IPS-11a (cell line): ENCODE results near the gene PHF1.
A peak's percentile ranks its signal among the peaks of the same experiment; 100 is the strongest.
"Not testable (repeated sequence)": the region's sequence is repeated elsewhere in the genome, so short reads cannot be mapped to it uniquely, and the experiment has no call there.

Source experiments
- H3K4me3 ChIP-seq: one replicate; pipeline ENCODE4 v1.5.1; 2013; ENCODE audit warnings: low read depth, low read length, control low read depth

The PHF1 gene

DNA sequence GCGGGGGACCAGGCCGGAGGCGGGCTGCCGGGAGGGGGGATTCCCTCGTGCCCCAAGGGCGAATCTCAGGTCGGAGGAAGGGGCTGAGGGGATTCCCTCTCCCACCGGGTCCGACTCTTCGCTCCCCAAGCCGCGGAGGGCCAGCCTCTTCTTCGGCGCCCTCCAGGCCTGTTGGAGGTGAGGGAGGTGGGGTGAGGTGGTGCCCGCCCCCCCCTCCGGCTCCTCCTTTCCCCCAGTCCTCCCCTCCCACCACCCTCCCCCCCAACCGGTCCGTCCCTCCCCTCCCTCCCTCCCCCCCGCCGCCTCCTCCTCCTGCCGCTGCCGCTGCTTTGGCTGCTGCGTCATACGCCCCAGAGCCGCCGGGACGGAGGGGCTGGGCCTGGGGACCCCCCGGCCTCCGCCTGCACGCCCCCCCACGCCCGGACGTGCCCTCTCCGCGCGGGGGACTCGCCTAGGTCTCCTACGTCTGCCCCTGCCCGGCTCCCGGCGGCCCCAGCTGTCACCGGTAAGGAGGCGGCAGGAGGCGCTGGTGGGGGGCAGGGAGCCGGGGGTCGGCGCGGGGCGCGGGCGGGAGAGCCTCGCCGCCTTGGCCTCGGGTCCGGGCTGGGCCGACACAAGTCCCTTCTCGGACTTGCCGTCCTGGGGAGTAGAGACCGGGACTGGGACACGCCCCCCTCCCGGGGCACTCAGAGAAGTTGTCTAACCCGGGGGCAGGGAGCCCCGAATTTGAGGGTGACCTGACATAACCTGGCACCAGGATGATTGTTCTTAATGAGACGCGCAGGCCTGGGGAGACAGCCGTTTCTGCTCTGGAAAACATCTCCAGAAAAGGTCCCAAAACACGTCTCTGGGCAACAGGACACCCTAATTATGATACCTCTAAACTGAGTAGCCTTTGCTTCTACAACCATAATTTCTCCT lies at the start of gene PHF1:
Gene PHF1, plus strand, starts transcription at position 304 of the 921 bp plus-strand sequence. CDS start 1,250 bp downstream, outside the sequence.
- peak within 1 kb of the TSS; percentile 65 for H3K4me3 ChIP-seq

DNA sequence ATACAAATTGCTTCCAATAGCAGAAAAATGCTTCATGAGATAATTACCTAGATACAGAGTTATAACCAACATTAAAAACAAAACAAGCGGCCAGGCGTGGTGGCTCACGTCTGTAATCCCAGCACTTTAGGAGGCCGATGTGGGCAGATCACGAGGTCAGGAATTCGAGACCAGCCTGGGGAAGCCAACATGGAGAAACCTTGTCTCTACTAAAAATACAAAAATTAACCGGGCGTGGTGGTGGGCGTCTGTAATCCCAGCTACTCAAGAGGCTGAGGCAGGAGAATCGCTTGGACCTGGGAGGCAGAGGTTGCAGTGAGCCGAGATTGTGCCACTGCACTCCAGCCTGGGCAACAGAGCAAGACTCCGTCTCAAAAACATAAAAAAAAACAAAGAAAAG lies 47.3 kb upstream of the PHF1 start:
- not testable (repeated sequence) for H3K4me3 ChIP-seq

DNA sequence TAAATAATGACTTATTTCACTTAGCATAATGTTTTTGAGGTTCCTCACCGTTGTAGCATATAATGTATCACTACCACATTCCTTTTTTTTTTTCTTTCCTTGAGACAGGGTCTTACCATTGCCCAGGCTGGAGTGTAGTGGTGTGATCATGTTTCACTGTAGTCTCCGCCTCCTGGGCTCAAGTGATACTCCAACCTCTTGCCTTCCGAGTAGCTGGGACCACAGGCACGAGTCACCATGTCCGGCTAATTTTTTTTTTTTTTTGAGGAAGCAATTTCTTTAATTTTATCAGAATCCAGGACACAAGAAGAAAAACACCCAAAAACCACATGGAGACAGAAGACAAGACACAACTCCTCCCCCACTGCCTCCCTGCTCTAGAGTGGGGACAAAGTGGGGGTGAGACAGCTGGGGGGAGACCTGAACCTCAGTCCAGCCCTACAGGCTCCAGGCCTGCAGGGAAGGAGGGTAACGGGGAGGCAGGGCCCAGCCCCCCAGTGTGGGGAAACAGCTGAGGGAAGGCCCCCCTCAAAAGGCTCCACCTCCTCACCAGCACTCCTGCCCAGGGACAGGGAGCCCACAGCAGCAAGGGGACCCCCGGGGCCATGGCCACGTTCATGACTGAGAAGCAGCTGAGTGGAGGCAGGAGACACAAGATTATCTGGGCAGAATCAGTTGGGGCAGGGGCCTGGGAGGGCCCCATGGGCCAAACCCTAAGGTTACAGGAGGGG lies 46.2 kb upstream of the PHF1 start:
- H3K4me3 ChIP-seq = not testable (repeated sequence)

DNA sequence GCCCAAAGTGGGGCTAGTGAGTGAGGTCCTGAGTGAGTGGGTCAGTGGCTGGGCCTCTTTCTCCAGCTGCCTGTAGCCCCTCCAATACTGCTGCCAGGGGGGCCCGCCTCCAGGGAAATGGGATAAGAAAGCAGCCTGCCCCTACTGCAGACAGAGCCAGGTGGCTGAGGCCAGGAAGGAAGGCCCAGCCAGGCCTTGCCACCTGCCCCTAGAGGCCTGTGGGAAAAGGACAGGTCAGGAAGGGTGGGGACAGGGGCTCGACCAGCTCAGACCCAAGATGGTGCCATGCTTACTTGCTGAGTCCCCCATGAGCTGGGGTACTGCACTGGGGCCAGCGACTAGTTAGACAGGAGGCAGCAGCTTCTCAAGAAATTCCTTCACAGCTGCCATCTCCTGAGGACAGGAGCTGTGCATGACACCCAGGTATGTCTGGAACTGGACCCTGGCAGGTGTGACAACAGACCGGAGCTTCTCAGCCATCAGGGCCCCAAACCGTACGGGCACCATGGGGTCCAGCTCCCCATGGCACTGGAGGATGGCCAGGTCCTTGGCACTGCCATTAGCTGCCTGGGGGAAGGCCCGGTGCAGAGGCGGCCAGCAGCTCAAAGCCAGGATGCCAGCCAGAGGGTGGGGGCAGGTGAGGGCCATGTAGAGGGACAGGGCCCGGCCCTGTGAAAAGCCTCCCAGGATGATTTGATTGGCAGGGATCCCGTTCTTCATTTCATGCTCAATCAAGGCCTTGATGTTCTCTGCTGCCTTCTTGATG lies 45.4 kb upstream of the PHF1 start:
- H3K4me3 ChIP-seq = not testable (repeated sequence)

DNA sequence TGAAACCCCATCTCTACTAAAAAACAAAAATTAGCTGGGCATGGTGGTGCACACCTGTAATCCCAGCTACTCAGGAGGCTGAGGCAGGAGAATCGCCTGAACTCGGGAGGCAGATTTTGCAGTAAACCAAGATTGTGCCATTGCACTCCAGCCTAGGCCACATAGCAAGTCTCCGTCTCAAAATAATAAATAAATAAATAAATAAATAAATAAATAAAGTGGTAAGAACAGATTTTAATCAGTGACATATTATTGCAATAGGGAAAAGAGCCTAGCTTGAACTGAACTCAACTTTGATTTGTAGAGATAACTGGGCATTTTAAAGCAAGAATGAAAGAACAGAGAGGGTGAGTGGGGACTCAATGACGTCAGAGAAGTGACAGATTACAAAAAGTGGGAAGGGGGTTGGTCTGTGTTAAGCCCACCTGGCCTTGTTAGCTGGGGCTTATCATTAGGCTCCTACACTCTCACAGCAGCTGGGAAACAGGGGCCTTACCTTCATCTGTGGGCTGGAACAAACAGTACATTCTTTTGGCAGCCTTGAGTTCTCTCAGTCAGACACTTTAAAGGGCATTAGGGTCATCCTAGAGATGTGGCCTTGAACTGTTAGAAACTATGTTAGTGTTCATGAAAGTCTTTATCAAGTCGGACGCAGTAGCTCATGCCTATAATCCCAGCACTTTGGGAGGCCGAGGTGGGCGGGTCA lies 43.7 kb upstream of the PHF1 start:
- H3K4me3 ChIP-seq = no peak overlapping the region

DNA sequence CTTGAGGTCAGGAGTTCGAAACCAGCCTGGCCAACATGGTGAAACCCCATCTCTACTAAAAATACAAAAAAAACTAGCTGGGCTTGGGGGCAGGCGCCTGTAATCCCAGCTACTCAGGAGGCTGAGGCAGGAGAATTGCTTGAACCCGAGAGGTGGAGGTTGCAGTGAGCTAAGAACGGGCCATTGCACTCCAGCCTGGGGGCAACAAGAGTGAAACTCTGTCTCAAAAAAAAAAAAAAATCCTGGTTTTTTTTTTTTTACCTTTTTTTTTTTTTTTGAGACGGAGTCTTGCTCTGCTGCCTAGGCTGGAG lies 43.1 kb upstream of the PHF1 start:
- not testable (repeated sequence) for H3K4me3 ChIP-seq

DNA sequence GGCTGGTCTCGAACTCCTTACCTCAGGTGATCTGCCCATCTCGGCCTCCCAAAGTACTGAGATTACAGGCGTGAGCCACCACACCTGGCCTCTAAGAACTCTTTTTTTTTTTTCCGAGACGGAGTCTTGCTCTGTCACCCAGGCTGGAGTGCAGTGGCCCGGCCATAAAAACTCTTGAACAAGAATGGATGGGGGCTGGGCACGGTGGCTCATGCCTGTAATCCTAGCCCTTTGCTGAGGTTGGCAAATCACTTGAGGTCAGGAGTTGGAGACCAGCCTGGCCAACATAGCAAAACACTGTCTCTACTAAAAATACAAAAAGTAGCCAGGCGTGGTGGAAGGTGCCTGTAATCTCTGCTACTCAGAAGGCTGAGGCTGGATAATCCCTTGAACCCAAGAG lies 38.9 kb upstream of the PHF1 start:
- H3K4me3 ChIP-seq = not testable (repeated sequence)

DNA sequence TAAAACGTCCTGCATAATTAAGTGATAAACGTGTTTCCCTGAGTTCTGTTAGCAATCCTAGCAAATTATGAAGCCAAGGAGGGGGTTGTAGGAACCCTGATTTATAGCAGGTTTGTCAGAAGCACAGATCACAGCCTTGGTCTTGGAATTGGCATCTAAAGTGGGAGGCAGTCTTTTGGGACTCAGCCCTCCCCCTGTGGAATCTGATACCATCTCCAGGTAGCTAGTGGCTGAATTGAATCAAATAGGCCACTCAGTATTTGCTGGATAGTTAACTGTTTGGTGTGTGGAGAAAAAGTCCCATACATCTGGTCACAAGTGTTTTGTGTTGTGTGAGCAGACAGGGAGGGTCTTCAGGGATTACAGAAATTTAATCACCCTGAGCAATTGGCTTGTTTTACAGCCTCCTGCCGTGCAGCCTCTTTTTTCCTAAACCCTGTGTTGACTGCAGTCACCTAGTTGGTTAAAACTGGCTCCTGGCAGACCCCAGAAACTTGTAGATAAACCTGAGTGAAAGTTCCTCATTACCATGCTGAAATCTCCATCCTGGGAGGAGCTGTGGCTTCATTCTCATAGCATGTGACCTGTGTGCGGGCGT lies 38.2 kb upstream of the PHF1 start:
- no peak overlapping the region for H3K4me3 ChIP-seq

DNA sequence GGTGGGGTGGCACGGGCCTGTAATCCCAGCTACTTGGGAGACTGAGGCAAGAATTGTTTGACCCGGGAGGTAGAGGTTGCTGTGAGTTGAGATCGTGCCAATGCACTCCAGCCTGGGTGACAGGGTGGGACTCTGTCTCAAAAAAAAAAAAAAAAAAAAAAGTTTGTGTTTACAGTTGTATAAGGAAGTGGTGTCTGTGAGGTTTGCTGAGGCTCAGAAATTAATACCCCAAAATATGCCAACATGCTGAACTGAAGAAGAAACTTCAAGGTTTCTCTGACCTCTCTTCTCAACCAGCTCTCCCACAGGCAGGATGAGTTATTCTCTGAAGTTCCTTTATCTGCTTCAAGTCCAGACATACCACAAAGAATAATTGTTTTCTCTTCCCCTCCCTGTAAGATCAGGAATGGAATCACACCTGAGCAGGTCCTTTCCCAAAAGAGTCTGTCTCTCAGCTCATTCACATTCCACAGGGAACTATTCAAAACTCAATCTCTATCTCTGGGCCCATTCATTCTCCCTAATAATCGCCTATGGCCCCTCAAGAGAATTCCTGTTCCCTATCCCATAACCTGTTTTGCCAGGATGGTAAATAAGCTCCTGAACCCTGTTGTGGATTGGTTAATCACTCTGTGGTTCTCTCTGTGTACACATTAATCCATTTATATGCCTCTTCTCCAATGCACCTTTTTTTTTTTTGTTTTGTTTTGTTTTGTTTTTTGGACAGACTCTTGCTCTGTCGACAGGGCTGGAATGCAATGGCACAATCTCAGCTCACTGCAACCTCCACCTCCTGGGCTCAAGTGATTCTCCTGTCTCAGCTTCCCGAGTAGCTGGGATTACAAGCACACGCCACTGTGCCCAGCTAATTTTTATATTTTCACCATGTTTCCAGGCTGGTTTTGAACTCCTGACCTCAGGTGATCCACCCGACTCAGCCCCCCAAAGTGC lies 36.6 kb upstream of the PHF1 start:
- H3K4me3 ChIP-seq = no peak overlapping the region

DNA sequence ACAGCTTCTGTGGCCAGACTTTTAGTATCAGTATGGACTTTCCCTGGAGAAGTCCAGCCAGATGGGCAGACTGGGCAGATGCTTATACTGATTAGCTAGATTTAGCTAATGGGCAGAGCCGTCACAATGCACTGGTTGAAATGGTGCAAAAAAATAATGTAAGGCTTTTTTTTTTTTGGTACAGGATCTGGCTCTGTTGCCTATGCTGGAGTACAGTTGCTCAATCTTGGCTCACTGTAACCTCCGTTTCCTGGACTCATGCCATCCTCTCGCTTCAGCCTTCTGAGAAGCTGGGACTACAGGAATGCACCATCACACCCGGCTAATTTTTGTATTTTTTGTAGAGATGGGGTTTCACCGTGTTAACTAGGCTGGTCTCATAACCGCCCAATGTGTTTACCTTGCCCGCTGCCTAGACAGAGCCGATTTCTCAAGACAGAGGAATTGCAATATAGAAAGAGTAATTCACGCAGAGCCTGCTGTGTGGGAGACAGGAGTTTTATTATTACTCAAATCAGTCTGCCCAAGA lies 35.6 kb upstream of the PHF1 start:
- no peak overlapping the region for H3K4me3 ChIP-seq

DNA sequence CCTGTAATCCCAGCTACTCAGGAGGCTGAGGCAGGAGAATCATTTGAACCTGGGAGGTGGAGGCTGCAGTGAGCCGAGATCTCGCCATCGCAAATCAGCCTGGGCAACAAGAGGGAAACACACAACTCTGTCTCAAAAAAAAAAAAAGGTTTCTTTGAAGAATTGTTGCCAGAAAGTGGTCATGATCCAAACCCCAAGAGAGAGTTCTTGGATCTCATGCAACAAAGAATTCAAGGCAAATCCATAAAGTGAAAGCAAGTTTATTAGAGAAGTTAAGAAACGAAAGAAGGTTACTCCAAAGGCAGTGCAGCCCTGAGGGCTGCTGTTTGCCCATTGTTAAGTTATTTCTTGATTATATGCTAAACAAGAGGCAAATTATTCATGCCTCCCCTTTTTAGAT lies 33.6 kb upstream of the PHF1 start:
- no peak overlapping the region for H3K4me3 ChIP-seq

DNA sequence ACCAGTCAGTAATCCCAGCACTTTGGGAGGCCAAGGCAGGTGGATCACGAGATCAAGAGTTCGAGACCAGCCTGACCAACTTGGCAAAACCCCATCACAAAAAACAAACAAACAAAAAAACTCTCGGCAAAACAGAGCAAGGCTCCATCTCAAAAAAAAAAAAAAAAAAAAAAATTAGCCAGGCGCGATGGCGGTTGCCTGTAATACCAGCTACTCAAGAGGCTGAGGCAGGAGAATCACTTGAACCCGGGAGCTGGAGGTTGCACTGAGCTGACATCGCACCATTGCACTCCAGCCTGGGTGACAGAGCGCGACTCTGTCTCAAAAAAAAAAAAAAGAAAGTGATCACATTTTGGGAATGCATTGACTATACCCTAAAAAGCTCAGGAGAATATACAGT lies 31.6 kb upstream of the PHF1 start:
- not testable (repeated sequence) for H3K4me3 ChIP-seq

DNA sequence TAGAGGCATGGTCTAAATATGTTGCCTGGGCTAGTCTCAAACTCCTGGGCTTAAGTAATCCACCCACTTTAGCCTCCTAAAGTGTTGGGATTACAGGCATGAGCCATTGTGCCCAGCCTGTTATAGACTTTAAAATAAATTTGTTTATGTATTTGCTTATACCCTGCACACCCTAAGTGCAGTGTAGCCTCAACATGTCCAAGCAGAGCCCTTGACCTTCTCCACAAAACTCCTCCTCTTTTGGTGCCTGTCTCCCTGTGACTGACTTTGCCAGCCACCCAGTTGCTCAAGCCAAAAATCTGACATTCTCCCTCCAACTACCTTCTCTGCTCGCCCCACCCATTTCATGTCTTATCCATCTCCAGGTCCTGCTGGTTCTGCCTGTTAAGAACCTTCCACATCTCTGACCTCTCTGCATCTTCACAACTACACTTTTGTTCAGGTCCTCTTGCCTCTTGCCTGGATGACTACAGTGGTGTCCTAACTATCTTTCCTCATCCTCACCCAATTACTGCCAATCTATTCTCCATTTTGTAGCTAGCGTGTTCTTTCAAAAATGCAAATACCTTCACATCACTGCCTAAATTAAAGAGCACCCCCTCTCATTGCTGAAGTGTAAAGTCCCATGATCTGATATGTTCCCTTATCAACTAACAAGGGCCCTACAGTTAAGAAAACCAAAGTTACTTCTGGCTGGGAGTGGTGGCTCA lies 30.4 kb upstream of the PHF1 start:
- no peak overlapping the region for H3K4me3 ChIP-seq

DNA sequence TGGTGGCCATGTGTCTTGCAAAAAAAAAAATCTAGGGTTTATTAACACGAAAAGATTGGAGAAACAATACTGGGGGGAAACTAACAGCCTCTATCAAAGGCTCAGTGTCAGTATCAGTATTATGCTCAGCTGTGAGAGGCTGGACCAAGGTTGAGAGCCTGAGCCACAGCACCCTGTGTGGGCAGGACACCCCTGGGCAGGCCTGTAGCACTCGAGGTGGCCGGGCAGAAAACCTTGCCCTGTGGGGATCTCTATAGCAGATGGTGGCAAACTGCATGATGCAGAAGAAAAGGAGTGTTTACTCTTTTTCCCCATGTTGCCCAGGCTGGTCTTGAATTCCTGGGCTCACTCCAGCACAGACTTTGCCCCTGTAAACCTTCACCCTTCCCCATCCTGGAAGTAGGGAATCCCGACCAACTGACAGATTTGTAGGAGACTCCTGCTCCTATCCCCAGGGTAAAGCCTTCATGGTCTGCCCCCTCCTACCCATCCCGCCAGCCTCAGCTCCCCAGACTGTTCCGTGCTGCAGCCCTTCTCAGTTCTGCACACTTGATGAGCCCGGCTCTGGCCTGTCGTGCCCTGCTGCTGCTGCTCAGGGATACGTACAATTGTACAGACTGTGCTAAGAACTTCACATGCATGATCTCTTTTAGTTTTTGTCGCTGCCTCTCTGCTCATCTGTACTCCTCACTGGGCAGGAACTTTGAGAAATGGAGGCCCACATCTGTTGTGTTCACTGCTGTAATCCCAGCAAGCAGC lies 27.2 kb upstream of the PHF1 start:
- H3K4me3 ChIP-seq = no peak overlapping the region

DNA sequence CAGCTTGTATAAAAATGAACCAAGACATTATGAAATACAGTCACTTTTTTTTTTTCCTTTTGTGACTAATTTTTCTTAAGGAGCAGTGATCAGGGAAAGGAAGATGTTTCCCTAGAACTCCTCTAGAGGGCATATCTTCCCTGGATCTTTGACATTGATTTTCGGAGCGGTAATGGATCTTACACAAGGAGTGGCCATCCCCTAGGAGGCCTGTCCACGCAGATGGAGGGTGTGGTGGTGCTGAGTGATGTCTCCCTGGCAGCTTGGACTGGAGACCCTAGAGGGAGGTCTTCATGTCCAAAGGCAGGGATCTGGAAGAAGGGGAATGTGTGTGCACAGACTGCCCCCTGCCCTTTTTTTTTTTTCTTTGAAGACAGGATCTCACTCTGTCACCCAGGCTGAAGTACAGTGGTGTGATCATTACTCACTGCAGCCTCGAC lies 26.2 kb upstream of the PHF1 start:
- H3K4me3 ChIP-seq = no peak overlapping the region

DNA sequence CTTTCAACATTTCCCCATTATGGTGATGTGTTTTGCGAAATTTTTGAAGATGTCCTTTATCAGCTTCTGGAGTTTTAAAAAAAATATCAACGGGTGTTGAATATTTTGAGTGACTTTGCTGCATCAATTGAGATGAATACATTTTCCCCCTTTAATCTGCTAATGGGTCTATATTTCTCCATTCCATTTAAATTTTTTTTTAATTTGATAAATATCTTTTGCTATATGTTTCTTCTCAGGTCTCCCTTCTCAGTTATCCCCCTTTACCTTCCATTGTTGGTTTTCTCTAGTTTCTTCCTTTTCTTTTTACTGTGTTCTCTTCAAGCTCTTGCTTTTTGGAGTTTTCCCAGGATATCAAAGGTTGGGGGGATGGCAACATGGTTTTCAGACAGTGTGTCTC lies 20.6 kb upstream of the PHF1 start:
- H3K4me3 ChIP-seq = no peak overlapping the region

DNA sequence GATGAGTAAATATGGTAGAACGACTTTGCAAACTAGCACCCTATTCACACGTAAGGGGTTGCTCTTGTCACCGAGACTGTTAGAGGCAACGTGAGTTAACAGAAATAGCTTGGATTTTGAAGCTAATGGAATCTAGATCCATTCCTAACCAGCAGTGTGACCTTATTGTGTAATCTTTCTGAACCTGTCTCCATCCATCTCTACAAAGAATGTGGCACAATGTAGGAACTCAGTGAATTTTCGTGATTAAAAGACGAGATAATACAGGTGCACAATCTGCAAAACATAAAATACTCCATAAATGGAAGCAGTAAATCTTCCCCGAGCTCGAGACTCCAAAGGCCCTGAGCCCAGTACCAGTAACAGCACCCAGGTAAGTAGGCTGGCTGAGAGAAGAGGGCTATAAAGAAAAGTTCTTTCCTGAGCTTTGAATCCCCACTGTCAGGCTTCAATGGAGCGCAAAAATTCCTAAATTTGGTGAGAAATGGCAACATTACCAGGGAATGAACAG lies 20.0 kb upstream of the PHF1 start:
- H3K4me3 ChIP-seq = peak overlapping the region; percentile 0
